GM21723 (cell line): ENCODE results near the gene CDH4.

Source experiments
- ATAC-seq: cut with Tn5 transposase; IDR thresholded peaks from one replicate; pipeline ENCODE4 v1.9.1; 2021; ENCODE audit warnings: mild to moderate bottlenecking, moderate library complexity; ENCODE audit not compliant: unreplicated experiment

Gene CDH4

GRCh38 chr20:61281286-61281795, 29.3 kb downstream of the CDH4 start:
- ATAC-seq: no peak

GRCh38 chr20:61284752-61285151, 32.7 kb downstream of the CDH4 start:
- no peak for ATAC-seq

GRCh38 chr20:61285152-61285645, 33.1 kb downstream of the CDH4 start:
- ATAC-seq: no peak

- ATAC-seq: no peak
These were observed 33.6 kb downstream of the CDH4 start for GRCh38 chr20:61285691-61286090.

GRCh38 chr20:61287583-61288275, 35.7 kb downstream of the CDH4 start:
- no peak for ATAC-seq

- ATAC-seq: no peak
These were observed 36.3 kb downstream of the CDH4 start for GRCh38 chr20:61288331-61288784.

GRCh38 chr20:61289166-61289565, 37.1 kb downstream of the CDH4 start:
- no peak for ATAC-seq

- no peak for ATAC-seq
These were observed 38.7 kb downstream of the CDH4 start for GRCh38 chr20:61290721-61291120.

- ATAC-seq: no peak
These were observed 39.2 kb downstream of the CDH4 start for GRCh38 chr20:61291166-61291829.

- no peak for ATAC-seq
These were observed 40.3 kb downstream of the CDH4 start for GRCh38 chr20:61292391-61292790.

- no peak for ATAC-seq
These were observed 41.0 kb downstream of the CDH4 start for GRCh38 chr20:61292821-61293612.

GRCh38 chr20:61293951-61294350, 41.9 kb downstream of the CDH4 start:
- ATAC-seq: no peak

- no peak for ATAC-seq
These were observed 43.2 kb downstream of the CDH4 start for GRCh38 chr20:61295249-61295648.

GRCh38 chr20:61295682-61296628, 43.9 kb downstream of the CDH4 start:
- no peak for ATAC-seq

- ATAC-seq: no peak
These were observed 44.6 kb downstream of the CDH4 start for GRCh38 chr20:61296629-61297019.

GRCh38 chr20:61297491-61297890, 45.4 kb downstream of the CDH4 start:
- ATAC-seq: no peak

GRCh38 chr20:61297986-61298385, 45.9 kb downstream of the CDH4 start:
- ATAC-seq: no peak

GRCh38 chr20:61298661-61299060, 46.6 kb downstream of the CDH4 start:
- ATAC-seq: no peak

- no peak for ATAC-seq
These were observed 47.0 kb downstream of the CDH4 start for GRCh38 chr20:61299104-61299503.

GRCh38 chr20:61299618-61300017, 47.6 kb downstream of the CDH4 start:
- ATAC-seq: no peak
